ENCODE measurements around the gene GPR84. TPM values are rescaled to one million over a fixed set of nuclear protein-coding genes. Genes with fewer than 3 reads are reported as not detected.

GPR84 gene
- total and polyA plus RNA-seq, 10 of the 15 experiments (the other 5 are each of a cell fraction or from before 2014, with no cell fraction given), result 0.37 to 4.7 (median 2.6) TPM

- TF ChIP-seq NR2F1 (conservative IDR thresholded peaks at IDR 0.05) (no peak), ZNF217 (IDR thresholded peaks at IDR 0.05) (no peak)
Observed at GRCh38 chr12:54371328-54372112, 7.2 kb upstream of the GPR84 start (continued).

DNA sequence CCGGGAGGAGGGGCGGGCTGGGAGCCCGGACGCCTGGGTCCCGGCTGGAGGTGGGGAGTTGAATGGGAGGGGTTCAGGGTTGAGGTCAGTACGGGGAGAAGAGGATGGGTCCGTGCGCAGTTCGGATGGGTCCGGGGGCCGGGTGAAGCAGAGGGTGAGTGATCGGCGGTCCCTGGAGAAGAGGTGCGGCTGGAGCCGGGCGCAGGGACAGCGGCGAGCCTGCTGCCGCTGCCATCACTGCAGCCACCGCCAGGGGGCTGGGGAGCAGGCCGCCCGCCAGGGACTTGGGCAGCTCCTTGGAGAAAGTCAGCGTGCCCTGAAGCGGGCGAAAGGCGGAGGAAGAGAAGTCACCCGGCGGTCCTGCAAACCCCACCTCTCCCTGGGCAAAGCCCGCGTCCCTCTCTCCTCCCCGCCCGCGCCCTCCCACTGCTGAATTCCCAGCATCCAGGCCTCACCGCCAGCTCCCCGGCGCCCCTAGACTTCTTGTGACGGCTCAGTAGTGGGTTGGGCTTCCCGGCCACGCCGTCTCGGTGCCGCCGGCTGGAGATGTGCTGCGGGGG lies 6.0 kb upstream of the GPR84 start:
- ATAC-seq, result no peak

More for the DNA sequence above, 6.0 kb upstream of the GPR84 start:
- Histone ChIP-seq H3K4me3 (no peak overlapping the region), H4K20me1 (ENCODE audit: control insufficient read depth, insufficient read depth) (no peaks in the 10 kb centered on the region), H3K79me2 (ENCODE audit: control insufficient read depth, insufficient read depth, low read length) (no peaks in the 10 kb centered on the region), H3K36me3 (ENCODE audit: control insufficient read depth in 2 of 2, insufficient read depth in 2 of 2, low read length in 1 of 2) (no peaks in the 10 kb centered on the region), H3K4me2 (ENCODE audit: control insufficient read depth, insufficient read depth) (no peak overlapping the region), H3K27ac (ENCODE audit: control insufficient read depth, insufficient read depth) (no peak overlapping the region), H3K27me3 (replicated peaks in 1 of 2; ENCODE audit: control insufficient read depth in 2 of 2, insufficient read depth in 2 of 2, low read length in 1 of 2) (no peaks in the 10 kb centered on the region), H2AFZ (ENCODE audit: control insufficient read depth, low read depth, low read length) (no peak overlapping the region), H3K9me3 (replicated peaks; ENCODE audit: control insufficient read depth, insufficient read depth, low read length) (no peaks in the 10 kb centered on the region), H3K4me1 (ENCODE audit: control insufficient read depth, insufficient read depth, low read length) (peaks cover 15% of the 10 kb centered on the region), H3K9ac (ENCODE audit: control insufficient read depth, insufficient read depth, low read length) (no peak overlapping the region)
- BruUV-seq (replicated peaks), result no TSS peak
- POLR2A ChIA-PET, result interaction anchor here (0.6 kb wide), 1 partner anchor 23 kb away, joined by 5 read pairs; no protein-coding TSS in a partner anchor
- RAD21 ChIA-PET (ENCODE audit: unreplicated experiment), result interaction anchor here (2.1 kb wide), 1 partner anchor 10 kb away, joined by 5 read pairs; no protein-coding TSS in a partner anchor
- in situ Hi-C loops (cut with MboI), result no loop called here
- no peak for TF ChIP-seq SMARCA5 (IDR thresholded peaks at IDR 0.05)
- TF ChIP-seq CHD2 (IDR thresholded peaks at IDR 0.05; ENCODE audit: borderline replicate concordance, low read depth, low read length), result no peak
- no peak for TF ChIP-seq POLR2A (IDR thresholded peaks at IDR 0.05; ENCODE audit: low read depth, low read length)
- no peak for FAIRE-seq
- WGBS (ENCODE audit: insufficient coverage, insufficient replicate concordance, low lambda C conversion rate, missing lambda C conversion rate), result 89% methylated on average over 21 of the region's 44 CpGs
- intact Hi-C loops (cut with micrococcal nuclease; ENCODE audit: unreplicated experiment), result loop anchor here (10.0 kb wide), 1 partner anchor 365 kb away; the partner anchor contains the start of genes HOXC8 and HOXC9
- CTCF ChIA-PET, result interaction anchor here (0.6 to 4.9 kb wide), 12 partner anchors 9 to 119 kb away, joined by 3 to 20 read pairs (median 4); partner anchors contain the start of gene COPZ1
- no peak for DNase-seq (ENCODE audit: low read depth, low spot score)
- SMC1A ChIA-PET (ENCODE audit: uncharacterized antibody, unreplicated experiment), result interaction anchor here (0.6 to 1.2 kb wide), 3 partner anchors 36 to 150 kb away, joined by 3 read pairs; no protein-coding TSS in a partner anchor

Data from GM12878 (cell line).